CD4-positive, alpha-beta T cell (primary cell): Measurements from ENCODE around the gene TMEM213. TPM values are rescaled to one million over a fixed set of nuclear protein-coding genes. Genes with fewer than 3 reads are reported as not detected.
"Not testable (repeated sequence)": the region's sequence is repeated elsewhere in the genome, so short reads cannot be mapped to it uniquely, and the experiment has no call there.

Experiments
- ATAC-seq: fragments of 200-7000 bp; cut with Tn5 transposase; one replicate; pipeline ENCODE4 v1.10.0; 2022; ENCODE audit warnings: mild to moderate bottlenecking; ENCODE audit not compliant: poor library complexity
- CTCF ChIA-PET: fragments of 350-600 bp; sonication (Branson Sonifier 250); formaldehyde crosslinking; loops from one replicate; lab custom pipeline; 2021; ENCODE audit warnings: antibody characterized with exemption, inconsistent platforms; lab: Charles Lee
- POLR2A ChIA-PET: fragments of 350-600 bp; sonication (Branson Sonifier 250); formaldehyde crosslinking; loops from one replicate; lab custom pipeline; 2021; ENCODE audit warnings: antibody characterized with exemption, inconsistent platforms; lab: Charles Lee
- DNase-seq, 14 experiments: peaks; one replicate each; pipeline ENCODE4 v3.0.0-alpha.2; 2013 to 2020; ENCODE audit warnings: mixed read lengths in 2 of 14
- H3K27ac ChIP-seq, 2 donors: one replicate each; pipeline versions ENCODE4 v1.5.1 to v1.7.0; 2013; ENCODE audit warnings: low read length in 2 of 2, low read depth in 1 of 2, mild to moderate bottlenecking in 1 of 2
- H3K27me3 ChIP-seq, 2 experiments: 1 replicate in 1 of 2; 2 replicates in 1 of 2; pipeline versions ENCODE4 v1.6.1 to v1.7.0; 2013; ENCODE audit warnings: low read length in 2 of 2, control low read depth in 1 of 2, mild to moderate bottlenecking in 1 of 2, moderate library complexity in 1 of 2; ENCODE audit not compliant: insufficient read depth in 2 of 2, control insufficient read depth in 1 of 2
- H3K36me3 ChIP-seq: one replicate; pipeline ENCODE4 v1.6.1; 2013; ENCODE audit warnings: low read length, control low read depth; ENCODE audit not compliant: insufficient read depth
- H3K4me1 ChIP-seq: one replicate; pipeline ENCODE4 v1.6.1; 2013; ENCODE audit warnings: low read length, control low read depth; ENCODE audit not compliant: insufficient read depth
- H3K4me3 ChIP-seq: one replicate; pipeline ENCODE4 v1.5.1; 2013; ENCODE audit warnings: mild to moderate bottlenecking, low read length, moderate library complexity
- H3K9me3 ChIP-seq, 2 experiments: 1 replicate in 1 of 2; 2 replicates in 1 of 2; pipeline versions ENCODE4 v1.6.1 to v1.7.0; 2013; ENCODE audit warnings: low read length in 2 of 2, mild to moderate bottlenecking in 2 of 2, control low read depth in 1 of 2, moderate library complexity in 1 of 2; ENCODE audit not compliant: control insufficient read depth in 1 of 2, insufficient read depth in 1 of 2
- H3K27ac Mint-ChIP-seq: one replicate; pipeline ENCODE4 v1.8.0; 2020; ENCODE audit warnings: mixed read lengths
- H3K27me3 Mint-ChIP-seq: one replicate; pipeline ENCODE4 v1.8.0; 2021; ENCODE audit warnings: mixed read lengths
- H3K36me3 Mint-ChIP-seq: one replicate; pipeline ENCODE4 v1.8.0; 2021; ENCODE audit warnings: low read depth, mixed read lengths
- H3K4me1 Mint-ChIP-seq: one replicate; pipeline ENCODE4 v1.8.0; 2021; ENCODE audit warnings: low read depth, mixed read lengths
- H3K4me3 Mint-ChIP-seq: one replicate; pipeline ENCODE4 v1.8.0; 2020; ENCODE audit warnings: mild to moderate bottlenecking, mixed read lengths
- H3K9me3 Mint-ChIP-seq: one replicate; pipeline ENCODE4 v1.8.0; 2020; ENCODE audit warnings: mixed read lengths
- intact Hi-C, 2 experiments: fragments of 100-400 bp; cut with DNase I in 1 of 2; cut with micrococcal nuclease in 1 of 2; formaldehyde crosslinking; loops; one replicate each; pipeline versions ENCODE4 v1.15.1 to v1.9.0; 2023 to 2025; cut with DNase I, micrococcal nuclease
- total RNA-seq, 174 experiments: library from RNA in 2 of 174; stranded (reverse) in 2 of 174; gene quantifications; one replicate each; pipeline ENCODE4 v1.2.3 and lab custom pipeline; 2021 to 2026
- TF ChIP-seq, protein P1 (sequence below): fragments of 200-600 bp; IDR thresholded peaks from one replicate; pipeline ENCODE4 v1.8.0; 2022; ENCODE audit warnings: antibody characterized with exemption, mild to moderate bottlenecking

The TMEM213 gene
- total RNA-seq, 2 experiments from 2014 or later, result not detected

DNA sequence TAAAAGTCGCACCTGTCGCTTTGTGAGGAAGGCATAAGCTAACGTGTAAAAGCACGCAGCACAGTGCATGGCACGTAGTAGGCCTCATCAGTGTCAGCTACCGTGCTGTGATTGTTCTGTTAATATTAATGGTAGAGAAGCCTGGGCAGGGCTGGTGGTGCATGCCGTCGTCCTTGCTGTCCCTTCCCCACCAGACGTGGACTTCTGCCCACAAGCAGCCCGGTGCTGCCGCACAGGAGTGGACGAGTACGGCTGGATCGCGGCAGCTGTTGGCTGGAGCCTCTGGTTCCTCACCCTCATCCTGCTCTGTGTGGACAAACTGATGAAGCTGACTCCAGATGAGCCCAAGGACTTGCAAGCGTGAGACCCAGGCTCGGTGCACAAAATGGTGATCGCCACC is 4.9 kb downstream of the TMEM213 start:
- H3K4me1 Mint-ChIP-seq, result peaks cover 2% of the 10 kb centered on the region
- TF ChIP-seq, protein P1, sequence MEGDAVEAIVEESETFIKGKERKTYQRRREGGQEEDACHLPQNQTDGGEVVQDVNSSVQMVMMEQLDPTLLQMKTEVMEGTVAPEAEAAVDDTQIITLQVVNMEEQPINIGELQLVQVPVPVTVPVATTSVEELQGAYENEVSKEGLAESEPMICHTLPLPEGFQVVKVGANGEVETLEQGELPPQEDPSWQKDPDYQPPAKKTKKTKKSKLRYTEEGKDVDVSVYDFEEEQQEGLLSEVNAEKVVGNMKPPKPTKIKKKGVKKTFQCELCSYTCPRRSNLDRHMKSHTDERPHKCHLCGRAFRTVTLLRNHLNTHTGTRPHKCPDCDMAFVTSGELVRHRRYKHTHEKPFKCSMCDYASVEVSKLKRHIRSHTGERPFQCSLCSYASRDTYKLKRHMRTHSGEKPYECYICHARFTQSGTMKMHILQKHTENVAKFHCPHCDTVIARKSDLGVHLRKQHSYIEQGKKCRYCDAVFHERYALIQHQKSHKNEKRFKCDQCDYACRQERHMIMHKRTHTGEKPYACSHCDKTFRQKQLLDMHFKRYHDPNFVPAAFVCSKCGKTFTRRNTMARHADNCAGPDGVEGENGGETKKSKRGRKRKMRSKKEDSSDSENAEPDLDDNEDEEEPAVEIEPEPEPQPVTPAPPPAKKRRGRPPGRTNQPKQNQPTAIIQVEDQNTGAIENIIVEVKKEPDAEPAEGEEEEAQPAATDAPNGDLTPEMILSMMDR, result no peak
- intact Hi-C loops, result no loop called here
- Histone ChIP-seq H3K9me3 (peaks cover 0 to 3% of the 10 kb centered on the region in 2 experiments), H3K4me3 (no peak overlapping the region), H3K4me1 (peaks cover 3% of the 10 kb centered on the region), H3K27me3 (no peaks in the 10 kb centered on the region), H3K27ac (no peak overlapping the region), H3K36me3 (no peaks in the 10 kb centered on the region)
- H3K4me3 Mint-ChIP-seq, result no peak overlapping the region
- ChIA-PET POLR2A (no interaction called here), CTCF (no interaction called here)
- no peaks in the 10 kb centered on the region for H3K36me3 Mint-ChIP-seq
- ATAC-seq (no peak), DNase-seq (no peak)
- peaks cover 1% of the 10 kb centered on the region for H3K27me3 Mint-ChIP-seq
- H3K9me3 Mint-ChIP-seq, result no peaks in the 10 kb centered on the region
- no peak overlapping the region for H3K27ac Mint-ChIP-seq

DNA sequence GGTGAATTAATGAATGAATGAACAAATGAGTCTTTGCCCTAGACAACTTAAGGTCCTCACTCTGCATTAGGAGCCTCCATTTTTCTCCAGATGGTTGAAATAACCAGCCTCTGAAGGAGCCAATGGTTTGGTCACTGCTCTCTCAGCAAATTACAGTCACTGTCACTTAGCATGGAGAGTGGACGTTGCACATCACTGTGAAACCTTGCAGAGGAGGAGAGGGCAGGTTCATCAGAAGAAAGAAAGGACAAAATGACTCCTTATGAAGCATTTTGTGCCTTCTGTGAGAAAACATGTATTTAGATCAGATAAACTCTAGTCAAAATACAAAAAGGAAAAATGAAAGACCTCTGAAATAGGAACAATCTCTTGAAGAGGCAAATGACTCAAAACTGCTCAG is 6.8 kb downstream of the TMEM213 start:
- intact Hi-C loops, result no loop called here
- Histone ChIP-seq H3K4me3 (no peak overlapping the region), H3K27ac (no peak overlapping the region), H3K4me1 (no peaks in the 10 kb centered on the region), H3K9me3 (peaks cover 0 to 8% of the 10 kb centered on the region in 2 experiments), H3K36me3 (no peaks in the 10 kb centered on the region), H3K27me3 (no peaks in the 10 kb centered on the region)
- Mint-ChIP-seq H3K4me3 (no peak overlapping the region), H3K9me3 (peaks cover 2% of the 10 kb centered on the region), H3K27ac (no peak overlapping the region), H3K36me3 (no peaks in the 10 kb centered on the region), H3K27me3 (no peaks in the 10 kb centered on the region), H3K4me1 (no peaks in the 10 kb centered on the region)
- POLR2A ChIA-PET, result no interaction called here
- DNase-seq (no peak), ATAC-seq (no peak)
- TF ChIP-seq, protein P1, result no peak
- CTCF ChIA-PET, result no interaction called here

DNA sequence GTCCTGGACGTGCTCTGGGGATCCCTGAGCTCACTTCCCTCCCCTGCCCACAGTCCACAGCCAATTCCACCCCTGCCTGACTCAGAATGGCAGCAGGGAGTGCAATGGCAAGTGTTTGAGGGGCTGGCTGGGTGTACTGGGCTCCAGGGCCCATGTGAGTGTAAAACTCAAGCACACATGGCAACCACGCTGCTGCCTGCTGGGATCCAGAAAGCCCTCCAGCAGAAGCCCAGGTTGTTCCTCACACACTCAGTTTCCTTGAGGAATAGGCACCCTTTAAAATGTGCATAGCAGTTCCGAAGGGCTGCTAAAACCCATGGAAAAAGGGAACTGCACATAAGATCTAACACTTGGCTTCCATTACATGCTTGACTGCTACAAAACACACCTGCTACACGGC is 11.6 kb downstream of the TMEM213 start:
- H3K27me3 Mint-ChIP-seq, result no peaks in the 10 kb centered on the region
- no peaks in the 10 kb centered on the region for H3K36me3 ChIP-seq
- no peak overlapping the region for H3K27ac Mint-ChIP-seq
- POLR2A ChIA-PET, result no interaction called here
- no peak overlapping the region for H3K27ac ChIP-seq
- H3K9me3 Mint-ChIP-seq, result peaks cover 2% of the 10 kb centered on the region
- ATAC-seq (no peak), DNase-seq (no peak)
- no peak overlapping the region for H3K4me3 Mint-ChIP-seq
- TF ChIP-seq, protein P1, result no peak
- intact Hi-C loops, result no loop called here
- H3K27me3 ChIP-seq, result no peaks in the 10 kb centered on the region
- no peaks in the 10 kb centered on the region for H3K4me1 Mint-ChIP-seq
- CTCF ChIA-PET, result no interaction called here
- H3K4me1 ChIP-seq, result no peaks in the 10 kb centered on the region
- peaks cover 0 to 8% of the 10 kb centered on the region in 2 experiments for H3K9me3 ChIP-seq
- H3K36me3 Mint-ChIP-seq, result no peaks in the 10 kb centered on the region
- H3K4me3 ChIP-seq, result no peak overlapping the region

DNA sequence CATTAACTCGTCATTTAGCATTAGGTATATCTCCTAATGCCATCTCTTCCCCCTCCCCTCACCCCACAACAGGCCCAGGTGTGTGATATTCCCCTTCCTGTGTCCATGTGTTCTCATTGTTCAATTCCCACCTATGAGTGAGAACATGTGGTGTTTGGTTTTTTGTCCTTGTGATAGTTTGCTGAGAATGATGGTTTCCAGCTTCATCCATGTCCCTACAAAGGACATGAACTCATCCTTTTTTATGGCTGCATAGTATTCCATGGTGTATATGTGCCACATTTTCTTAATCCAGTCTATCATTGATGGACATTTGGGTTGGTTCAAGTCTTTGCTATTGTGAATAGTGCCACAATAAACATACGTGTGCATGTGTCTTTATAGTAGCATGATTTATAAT is 13.5 kb downstream of the TMEM213 start:
- H3K27ac Mint-ChIP-seq, H3K36me3 Mint-ChIP-seq, H3K36me3 ChIP-seq, POLR2A ChIA-PET, H3K4me3 Mint-ChIP-seq, intact Hi-C loops, H3K9me3 Mint-ChIP-seq, H3K4me1 Mint-ChIP-seq, H3K9me3 ChIP-seq, H3K27me3 Mint-ChIP-seq, H3K27ac ChIP-seq, H3K4me1 ChIP-seq, DNase-seq, H3K4me3 ChIP-seq, CTCF ChIA-PET, H3K27me3 ChIP-seq, ATAC-seq: not testable (repeated sequence)
